Activated CD4-positive, alpha-beta T cell treated with anti-CD3 and anti-CD28 coated beads for 4 hours (primary cell): ENCODE data around the gene FOXJ1.

ENCODE experiments used
- DNase-seq, 2 donors: peaks; one replicate each; pipeline ENCODE4 v3.0.0-alpha.2; 2020

The FOXJ1 gene

DNA sequence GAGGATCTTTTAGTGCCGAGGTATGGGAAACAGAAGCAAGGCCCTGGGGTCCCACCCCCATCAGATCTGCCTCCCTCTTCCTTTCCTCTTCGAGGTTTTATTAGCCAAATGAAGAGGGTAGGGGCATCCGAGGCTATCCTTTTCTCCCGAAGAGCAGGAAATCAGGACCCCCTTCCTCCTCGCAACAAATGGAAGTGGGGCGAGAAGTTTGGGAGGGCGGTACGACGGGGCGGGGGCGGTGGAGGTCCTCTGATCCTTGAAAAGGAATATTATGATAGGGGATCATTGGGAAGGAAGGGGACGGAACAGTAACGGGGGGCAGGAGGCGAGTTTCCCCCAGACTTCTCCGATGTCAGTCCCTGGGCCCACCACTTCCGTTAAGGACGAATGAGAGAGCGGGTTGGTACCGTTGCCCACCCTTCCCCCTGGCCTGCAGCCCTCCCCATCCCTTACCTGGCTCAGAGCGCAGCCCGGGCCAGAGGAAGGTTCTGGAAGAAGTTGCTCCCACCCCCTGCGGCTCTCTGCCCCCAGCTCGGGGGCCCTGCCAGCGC, 309 bp downstream of the FOXJ1 start:
- no peak for DNase-seq

DNA sequence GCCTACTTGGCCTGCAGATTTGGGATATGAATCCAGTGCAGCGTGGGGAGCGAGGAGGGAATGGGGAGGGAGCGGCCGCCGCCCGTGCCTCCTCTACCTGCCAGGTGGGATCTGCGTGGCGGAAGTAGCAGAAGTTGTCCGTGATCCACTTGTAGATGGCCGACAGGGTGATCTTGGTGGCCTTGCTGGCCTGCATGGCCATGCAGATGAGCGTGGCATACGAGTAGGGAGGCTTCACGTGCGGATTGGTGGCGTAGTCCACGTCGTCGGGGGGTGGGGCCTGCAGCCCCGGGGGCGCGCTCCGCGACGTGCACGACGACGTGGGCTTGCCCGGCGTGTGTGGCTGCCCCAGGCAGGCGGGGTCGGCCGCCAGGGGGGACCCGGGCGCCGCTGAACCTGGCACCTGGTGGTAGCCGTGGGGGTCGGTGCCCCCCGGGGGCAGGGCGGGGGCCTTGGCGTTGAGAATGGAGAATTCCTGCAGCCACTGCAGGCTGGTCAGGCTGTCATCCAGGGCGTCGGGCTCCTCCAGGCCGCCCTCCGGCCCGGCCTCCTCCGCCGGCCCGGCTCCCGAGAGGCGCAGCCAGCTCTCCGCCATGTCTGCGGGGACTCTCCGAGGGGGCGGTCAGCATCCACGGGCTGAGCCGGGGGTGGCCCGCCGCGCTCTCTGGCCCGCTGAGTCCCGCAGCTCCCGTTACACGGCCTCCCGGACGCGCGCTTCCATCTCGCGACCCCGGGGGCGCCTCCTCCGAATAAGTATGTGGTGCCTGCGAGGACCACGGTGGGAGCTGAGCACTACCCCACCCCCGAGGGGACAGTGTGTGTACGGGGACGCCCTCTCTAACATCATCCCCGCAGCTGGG, 1.0 kb downstream of the FOXJ1 start:
- peak; percentile 29 to 32 for DNase-seq

DNA sequence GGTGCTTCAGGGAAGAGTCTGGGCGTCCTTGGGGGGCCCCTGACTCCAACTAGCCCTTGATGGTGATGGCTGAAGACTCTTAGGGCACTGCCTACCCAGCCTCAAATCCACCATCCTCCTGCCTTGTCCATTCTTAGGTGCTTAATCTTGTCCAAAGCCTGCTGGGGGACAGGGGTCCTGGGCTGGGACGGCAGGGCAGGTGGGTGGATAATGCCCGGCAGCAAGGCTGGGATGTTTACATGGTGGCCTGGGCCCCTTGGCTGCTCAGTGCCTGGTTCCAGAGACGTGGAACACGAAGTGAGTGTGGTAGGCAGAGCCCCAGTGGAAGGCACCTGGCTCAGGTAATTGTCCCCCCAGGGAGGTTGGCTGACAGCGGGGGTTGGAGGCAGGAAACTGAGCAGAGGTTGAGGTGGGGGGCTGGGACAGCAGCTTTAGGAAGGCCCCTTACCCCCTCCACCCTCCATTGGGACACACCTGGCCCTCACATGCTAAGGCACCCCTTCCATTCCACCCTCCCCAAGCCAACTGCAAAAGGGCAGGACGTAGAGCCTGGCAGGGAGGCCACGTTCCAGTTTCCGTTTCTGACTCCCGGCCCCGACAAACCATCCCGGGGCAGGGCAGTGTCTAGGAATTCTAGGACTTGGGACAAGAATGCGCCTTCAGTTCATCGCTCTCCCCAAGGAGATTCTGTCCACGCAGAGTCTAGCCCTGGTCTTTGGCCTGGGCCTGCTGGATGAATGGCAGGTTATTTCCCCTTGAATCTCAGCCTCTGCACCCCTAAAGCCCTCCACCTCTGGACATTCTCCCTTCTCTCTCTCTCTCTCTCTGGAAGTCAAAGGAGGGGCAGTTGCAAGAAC, 1.9 kb downstream of the FOXJ1 start:
- DNase-seq = no peak

DNA sequence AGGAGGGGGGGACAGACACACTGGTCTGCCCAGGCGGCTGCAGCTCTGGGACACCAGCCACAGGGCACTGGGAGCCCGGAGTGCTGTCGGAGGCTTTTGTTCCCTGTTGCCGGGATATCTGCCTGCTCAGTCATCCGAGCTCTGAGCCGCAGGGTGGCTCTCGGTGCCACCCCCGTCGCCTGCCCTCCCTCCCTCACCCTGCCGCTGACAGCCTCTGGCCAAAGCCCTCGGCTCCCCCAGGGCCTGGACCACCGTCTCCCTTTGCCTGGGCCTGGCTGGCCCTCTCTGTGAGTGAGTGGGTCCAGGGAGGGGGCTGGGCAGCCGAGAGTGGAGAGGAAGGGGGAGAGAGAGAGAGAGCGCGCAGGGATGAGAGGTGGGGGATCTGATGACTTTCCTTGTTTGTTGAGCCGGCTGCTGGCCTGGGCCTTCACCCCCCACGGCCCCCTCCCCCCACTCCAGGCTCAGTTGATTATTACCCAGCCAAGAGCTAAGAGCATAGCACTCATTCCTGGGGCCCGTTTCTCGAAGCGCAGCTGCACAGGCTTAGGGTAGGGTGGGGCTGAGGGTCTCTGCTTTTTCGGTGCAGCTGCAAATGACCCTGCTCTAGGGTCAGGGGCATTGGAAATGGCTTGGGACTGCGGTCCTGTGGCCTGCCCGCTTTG, 2.7 kb downstream of the FOXJ1 start:
- no peak for DNase-seq

DNA sequence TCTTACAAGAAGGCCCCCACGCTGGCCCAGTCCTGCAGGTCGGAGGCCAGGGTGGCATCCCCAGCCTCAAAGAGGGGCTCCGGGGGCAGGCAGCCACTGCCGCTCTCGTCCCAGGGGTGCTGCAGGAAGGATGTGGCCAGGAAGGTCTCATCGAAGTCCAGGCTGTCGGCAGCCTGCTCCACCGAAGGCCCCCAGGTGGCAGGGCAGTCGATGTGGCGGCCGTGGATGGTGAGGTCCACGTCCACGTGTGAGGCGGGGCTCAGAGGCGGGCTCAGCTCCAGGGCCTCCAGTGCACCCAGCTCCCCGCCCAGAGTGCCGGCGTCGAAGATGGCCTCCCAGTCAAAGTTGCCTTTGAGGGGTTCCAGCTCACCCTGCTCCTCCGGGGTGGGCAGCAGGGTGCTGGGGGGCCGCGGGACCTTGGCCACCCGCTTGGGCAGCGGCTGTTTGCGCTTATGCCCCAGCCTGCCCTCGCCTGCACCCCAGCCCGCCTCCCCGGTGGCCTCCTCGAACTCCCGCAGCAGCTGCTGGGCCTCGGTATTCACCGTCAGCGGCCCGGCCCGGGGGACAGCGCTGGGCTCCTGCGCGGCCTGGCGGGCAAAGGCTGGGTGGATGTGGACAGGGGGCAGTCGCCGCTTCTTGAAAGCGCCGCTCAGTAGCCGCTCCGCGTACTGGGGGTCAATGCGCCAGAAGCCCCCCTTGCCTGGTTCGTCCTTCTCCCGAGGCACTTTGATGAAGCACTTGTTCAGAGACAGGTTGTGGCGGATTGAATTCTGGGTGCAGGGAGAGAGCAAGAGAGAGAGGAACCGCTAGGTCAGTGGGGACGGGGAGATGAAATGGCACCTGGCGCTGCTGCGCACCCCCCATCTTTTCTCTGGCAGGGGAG, 3.5 kb downstream of the FOXJ1 start:
- no peak for DNase-seq

DNA sequence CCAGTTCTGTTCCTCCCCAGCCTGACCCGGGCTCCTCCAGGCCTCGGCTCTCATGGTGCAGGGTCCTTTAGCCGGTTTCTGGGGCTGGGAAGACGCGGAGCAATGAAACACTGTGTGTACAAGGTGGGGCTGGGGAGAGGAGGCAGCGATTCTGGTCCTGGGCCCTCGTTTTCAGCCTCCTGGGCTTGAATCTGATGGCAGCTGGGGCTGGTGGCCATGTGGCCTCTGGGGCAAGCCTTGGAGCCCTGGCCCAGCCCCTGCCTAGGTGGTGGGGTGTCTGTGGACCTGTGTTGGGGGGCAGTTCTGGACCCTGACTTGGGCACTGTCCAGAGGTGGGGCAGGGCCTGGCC, 4.1 kb downstream of the FOXJ1 start:
- DNase-seq = no peak

DNA sequence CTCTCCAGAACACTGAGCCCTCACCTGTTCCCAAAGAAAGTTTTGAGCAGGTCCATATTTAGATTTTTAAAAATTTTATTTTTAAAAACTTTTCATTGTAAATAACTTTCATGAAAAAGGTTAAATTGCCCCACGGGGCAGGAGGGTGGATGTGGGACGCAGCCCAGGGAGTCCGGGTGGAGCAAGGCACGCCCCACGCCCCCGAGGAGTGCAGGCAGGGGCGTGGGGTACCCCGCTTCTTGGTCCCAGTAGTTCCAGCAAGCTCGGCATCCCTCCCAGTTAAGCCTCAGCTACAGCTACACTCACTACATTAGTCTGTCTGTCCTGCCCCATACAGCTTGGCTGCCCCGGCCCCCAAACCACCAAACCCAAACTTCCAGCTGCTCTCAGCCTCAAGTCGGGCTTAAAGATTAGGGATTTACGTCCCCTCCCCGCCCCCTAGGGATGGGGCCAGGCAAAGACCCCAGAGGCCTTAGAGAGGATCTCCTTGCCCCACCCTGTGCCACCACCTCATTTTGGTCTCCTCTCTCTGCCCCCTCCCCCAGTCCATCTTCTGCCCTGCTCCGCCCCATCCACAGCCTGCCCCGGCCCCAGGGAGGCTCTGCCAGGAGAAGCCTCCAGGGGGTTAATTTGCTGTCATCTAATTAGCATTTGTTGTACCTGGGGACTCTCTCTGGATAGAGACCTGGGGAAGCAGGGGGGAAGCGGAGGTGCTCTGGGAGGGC, 4.6 kb downstream of the FOXJ1 start:
- DNase-seq = no peak

DNA sequence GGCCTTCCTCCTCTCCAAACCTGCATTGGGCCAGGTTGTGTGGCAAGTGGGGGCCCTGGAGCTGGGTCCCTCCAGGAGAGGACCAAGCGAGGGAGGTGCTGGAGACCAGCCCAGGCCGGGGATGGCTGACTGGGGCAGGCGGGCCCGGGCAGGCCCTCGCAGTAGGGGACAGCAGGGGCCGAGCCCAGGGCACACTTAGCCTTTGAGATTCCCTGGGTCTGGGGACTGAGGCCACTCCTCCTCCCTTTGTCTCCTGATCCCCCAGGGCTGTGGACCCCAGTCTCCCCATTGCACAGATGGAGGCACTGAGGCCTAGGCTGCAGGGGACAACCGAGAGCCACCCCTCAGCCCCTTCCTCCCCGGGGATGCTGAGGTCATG, 5.2 kb downstream of the FOXJ1 start:
- DNase-seq = no peak

DNA sequence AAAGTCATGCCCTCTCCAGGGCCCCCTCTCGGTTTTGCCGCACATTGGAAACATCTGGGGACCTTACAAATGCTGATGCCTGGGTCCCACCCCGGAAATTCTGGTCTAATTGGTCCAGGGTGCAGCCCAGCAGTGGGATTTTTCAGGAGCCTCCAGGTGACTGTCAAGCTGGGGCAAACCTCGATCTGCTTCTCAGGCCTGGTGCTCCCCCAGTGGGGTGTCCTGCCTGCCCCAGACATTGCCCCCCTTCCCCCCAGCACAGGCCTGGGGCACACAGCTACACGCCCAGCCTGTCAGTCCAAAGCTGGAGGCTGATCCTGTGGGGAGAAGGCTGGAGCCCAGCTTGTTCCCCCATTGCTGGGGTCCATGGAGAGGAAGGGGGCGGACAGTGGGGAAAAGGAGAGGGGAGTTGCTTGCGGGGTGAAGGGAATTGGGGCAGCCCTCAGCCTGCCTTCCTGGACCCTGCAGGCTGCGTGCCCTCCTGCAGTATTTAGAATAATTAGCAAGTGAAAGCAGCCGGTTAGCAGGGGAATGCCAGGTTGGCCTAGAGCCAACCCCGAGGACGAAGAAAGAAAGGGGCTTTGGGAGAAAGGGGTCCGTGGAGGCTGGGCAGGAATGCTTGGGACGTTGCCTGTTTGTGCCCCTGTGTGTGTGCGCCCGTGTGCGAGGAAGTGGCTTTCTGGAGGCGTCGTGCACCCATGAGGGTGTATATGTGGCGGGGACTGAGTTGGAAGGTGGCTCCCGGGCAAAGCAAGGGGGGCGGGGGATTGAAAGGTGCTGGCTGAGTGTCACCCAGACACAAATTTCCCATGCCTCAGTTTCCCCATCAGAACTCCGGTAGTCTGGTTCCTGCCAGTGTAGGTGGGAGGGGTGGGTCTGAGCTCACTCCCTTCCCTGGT, 5.9 kb downstream of the FOXJ1 start:
- DNase-seq = no peak

DNA sequence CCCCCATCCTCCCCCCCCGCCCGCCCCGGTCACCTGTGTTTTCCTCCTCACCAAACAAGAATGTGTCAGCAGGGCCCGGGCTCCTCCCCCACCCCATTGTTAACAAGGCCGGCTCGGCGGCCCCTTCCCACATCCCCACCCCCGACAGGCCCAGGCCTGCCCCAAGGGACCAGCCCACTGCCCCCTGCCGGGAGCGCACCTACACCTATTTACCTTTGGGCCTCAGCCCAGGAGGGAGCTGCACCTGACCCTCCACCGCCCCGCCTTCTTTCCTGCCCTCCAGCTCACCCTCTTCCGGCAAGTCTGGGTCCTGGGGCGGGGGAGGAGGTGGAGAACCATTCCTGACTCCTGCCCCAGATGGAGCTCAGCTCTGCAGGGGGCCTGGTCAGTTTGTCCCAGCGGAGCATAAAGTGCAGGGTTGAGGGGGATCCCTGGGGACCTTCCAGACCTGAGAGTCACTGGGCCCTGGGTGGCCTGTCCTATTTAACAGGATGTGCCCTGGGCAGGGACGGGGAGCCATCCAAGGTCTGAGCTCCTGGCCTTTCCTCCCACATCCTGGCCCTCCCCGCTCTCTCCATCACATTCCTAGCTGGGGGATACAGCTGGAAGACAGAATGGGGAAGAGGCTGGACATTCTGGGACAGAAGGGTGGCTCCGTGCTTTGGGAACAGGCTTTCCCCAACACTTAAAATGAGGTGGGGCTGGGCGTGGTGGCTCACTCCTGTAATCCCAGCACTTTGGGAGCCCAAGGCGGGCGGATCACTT, 8.3 kb downstream of the FOXJ1 start:
- no peak for DNase-seq

DNA sequence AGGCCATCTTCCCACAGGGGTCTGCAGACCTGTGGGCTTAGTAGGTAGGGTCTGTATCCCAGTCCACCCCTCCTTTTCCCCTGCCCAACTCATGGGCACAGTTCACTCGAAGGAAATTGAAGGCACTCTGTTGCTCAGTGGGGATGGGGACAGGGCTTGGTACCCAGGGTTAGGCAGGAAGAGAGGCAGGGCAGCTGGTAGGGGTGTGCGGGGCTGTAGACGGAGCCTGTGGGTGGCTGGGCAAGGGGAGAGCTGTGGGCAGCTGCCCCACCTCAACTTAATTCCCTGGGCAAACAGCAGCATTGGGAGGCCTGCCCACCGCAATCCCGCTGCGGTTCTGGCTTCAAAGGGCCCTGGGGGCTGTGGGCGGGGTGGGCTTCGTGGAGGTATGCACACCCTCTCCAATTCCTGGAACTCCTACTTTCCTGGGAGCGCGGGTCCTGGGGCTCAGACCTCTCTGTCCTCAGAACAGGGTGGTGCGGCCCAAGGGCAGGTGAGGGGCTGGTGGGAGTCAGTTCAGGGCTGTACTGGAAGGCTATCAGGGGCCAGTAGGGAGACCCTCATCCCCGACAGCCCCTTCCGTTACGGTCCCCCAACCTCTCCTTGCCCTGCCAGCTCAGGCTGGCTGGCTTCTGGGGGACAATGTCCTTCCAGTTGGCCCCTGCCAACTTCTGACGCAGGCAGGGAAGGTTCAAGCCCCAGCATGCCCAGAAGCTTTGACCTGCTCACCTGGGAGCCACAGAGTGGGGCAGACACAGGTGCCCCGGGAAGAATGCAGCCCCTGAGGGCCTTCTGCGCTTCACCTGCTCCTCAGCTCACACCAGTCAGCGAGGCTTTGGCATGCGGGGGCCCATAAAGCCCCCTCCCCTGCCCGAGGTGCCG, 9.1 kb downstream of the FOXJ1 start:
- no peak for DNase-seq

DNA sequence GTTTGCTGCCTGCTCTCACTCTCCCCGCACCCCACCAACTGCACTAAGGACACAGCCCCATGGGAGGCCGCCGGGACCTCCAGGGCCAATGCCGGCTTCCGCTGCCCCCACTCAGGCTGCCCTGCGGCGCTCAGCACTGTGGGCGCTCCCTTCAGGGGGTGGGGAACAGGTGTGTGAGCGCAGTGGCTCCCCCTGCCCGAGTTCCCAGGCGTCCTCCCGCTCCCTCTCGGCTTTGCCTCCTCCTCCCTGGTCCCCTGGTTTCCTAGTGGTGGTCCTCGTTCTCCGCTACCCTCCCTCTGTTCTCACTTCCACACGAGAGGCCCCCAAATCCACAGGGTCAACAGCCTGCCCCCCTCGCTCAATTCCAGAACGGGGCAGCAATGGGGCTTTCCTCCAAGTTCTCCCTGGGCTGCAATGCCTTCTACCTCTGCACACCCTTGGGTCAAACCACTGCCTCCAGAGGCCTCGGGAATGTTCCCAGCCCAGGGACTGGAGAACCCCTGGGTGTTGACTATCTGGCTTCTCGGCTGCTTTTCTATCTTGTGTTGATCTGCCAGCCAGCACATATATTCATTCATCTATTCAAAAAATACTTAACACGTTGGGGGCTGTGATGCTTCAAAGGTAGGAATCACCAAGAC, 9.9 kb downstream of the FOXJ1 start:
- no peak for DNase-seq

DNA sequence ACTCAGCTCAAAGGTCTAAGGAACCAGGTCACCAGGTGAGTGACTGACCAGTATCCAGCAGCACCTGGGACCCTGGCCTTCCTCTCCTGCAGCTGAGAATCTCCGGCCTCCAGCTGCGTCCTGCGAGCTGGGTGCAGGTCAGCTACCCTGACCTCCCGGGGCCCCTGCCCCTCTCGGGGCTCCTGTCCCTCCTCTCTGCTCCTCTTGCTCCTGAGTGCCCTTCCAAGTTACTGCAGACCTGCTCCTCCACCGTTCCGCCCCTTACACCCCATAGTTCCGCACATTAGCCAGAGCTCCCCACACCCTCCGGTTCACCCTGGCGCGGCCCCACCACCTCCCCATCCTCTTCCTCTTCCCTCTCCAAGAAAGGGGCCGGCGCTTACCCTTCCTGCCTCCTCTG, 10.6 kb downstream of the FOXJ1 start:
- no peak for DNase-seq

DNA sequence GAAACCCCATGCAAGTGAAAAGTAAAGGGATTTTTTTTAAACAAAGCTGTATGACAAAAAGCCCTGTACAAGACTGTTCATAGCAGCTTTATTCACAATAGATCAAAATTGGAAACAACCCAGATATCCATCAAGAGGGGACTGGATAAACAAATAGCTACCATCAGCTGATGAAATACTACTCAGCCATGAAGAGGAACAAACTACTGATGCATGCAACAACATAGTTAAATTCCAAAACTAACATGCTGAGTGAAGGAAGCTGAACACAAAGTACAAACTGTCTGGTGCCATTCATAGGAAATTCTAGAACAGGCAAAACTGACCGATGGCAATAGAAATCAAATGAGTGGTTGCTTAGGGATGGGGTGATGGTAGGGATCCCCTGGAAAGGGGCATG, 15.1 kb downstream of the FOXJ1 start:
- no peak for DNase-seq

DNA sequence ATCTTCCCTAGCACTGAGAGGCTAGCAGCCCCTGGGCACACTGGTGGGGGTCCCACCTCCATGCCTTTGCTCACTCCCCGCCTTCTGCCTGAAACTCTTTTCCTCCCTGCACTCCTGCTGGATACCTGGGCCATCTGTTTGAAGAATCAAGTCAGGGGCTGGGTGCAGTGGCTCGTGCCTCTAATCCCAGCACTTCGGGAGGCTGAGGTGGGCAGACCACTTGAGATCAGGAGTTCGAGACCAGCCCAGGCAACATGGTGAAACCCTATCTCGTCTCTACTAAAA, 15.7 kb downstream of the FOXJ1 start:
- DNase-seq = no peak

DNA sequence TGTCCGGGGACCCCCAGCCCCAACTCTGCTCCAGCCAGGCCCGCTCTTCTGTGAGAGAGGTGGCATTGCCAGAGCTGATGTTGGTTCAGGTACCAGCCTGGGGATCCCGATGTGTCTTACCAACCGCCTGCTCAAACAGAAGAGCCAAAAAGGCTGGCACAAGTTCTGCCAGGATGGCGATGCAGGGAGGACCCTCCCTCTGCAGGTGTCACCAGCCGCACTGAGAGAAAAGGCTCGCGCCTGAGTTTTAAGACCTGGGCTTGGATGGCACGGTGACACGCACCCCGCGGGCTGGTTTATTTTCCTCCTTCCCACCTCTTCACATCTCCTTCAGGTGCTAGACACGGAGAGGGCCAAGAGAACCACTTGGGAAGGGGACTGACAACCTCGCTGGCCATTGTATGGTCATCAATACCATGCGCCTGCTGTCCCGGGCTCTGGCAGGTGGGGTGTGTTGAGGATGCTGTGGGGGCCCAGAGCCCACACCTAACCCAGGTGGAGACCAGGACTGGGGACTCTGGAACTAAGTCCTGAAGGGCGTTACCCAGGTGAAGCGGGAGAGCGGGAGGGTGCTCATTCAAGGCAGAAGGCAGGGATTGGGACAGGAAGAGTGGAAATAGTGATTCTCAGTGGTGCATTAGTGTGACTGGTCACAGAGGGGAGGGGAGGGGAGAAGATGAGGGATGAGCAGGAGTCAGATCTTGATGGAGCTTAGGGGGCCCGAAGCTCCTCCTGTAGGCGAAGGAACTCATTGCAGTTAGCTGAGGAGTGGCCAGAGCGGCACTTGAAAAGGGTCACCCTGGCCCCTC, 16.3 kb downstream of the FOXJ1 start:
- no peak for DNase-seq

DNA sequence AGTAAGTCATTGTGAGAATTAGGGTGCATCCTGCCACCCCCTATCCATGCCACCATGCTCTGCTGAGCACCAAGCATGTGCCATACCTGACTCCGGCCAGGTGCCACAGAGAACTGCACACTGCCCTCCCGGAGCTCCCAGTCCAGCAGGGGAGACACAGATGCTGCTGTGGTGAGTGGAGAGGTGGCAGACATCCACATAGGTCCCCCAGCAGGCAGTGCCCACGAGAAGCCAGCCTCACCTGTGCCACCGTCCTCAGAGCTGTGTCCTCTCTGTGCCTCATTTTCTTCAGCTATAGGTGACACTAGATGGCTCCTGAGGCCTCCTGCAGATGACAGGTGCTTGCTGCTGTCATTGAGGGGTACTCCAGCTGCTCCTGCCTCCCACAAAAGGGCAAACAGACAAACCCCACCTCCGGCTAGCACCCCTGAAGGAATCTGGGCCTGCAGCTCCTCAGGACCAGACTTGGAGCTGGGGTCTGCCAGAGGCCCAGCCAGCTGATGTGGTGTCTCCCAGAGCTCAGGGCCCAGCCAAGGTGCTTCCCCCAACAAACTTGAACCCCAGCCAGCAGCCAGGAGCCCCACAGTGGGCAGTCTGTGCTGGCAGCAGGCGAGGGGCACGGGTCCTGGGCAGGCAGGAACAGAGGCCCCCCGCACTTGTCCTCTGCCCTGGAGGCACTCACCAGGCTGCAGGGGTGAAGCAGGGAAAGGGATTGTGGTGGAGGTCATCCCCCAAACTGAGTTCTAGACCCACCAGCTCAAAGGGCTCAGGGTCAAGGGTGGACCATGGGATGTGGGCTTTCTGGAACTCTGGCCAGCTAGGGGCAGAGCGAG, 17.1 kb downstream of the FOXJ1 start:
- no peak for DNase-seq
